GM21447 (cell line): ENCODE measurements around the gene MMP14.
A peak's percentile ranks its signal among the peaks of the same experiment; 100 is the strongest.

Experiments used
- ATAC-seq: cut with Tn5 transposase; IDR thresholded peaks from one replicate; pipeline ENCODE4 v1.9.1; 2021; ENCODE audit not compliant: unreplicated experiment

MMP14 gene

GRCh38 chr14:22884076-22884737 is 47.8 kb downstream of the MMP14 start:
- no peak for ATAC-seq

GRCh38 chr14:22884738-22885523 is 48.5 kb downstream of the MMP14 start:
- no peak for ATAC-seq

DNA sequence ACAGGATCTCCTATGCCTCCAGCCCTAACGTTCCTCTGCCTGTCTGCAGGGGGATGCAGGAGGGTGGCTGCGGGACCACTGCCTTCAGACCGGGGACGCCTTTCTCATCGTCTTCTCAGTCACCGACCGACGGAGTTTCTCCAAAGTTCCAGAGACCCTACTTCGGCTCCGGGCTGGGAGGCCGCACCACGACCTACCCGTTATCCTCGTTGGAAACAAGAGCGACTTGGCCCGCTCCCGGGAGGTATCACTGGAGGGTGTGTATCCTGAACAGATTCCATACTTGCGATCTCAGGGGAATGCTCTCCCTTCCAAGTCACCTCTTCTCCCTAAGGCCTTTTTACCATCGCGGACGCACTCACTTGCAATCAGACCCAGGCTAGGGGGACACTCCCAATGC is 49.6 kb downstream of the MMP14 start:
- no peak for ATAC-seq

DNA sequence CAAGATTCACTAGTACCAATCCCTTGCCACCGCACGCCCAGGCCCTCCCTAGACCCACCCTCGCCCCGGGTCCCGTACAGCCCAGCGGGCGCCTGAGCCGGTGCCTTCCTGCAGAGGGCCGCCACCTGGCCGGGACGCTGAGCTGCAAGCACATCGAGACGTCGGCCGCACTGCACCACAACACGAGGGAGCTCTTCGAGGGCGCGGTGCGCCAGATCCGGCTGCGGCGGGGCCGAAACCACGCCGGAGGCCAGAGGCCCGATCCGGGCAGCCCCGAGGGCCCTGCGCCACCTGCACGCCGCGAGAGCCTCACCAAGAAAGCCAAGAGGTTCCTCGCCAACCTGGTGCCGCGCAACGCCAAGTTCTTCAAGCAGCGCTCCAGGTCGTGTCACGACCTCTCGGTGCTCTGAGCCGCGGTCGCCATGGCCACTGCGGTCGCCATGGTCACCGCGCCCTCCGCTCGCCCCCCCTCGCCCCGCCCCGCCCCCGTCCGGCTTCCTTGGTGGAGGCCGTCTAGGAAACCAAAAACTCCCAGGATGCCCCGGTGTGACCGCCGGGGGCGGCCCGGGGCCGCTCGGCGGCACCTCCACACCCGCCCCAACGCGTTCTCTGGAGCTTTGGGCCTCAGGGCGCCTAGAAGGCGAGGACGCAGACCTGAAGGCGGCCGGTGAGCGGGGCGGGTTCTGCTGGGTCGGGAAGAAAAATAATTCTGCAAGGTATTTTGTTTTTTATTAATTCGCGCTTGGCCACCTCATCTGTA is 50.3 kb downstream of the MMP14 start:
- peak; percentile 41 for ATAC-seq

DNA sequence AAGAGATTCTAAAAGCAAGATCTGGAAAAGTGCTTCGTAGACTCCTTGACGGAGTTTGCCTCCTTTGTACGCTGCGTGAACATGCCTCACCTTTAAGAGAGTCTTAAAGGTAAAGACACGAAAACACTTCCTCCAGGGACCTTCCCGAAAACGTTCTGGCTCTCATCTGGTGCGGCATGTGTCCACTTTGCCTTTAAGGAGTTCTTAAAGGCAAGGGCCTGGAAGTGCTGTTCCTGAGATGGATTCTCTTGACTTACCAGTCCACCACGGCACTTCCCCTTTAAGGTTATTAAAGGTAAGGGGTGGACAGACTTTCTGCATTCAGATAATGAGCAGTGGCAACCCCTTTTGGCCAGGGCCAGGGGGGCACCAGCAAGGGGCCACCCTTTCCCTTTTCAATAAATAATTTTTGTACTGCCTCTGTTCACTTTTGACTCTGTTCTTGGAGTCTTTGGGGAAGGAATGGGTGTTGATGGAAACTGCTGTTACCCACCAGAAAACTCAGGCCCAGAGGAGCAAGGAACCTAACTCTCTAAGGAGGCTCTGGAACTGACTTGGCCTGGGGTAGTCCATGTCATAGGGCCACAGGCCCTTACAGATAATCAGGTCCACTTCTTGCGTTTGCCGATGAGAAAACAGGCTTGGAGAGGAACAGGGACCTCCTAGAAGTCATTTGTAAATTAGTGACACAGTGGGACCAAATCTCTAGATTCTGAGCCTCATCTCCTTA is 51.0 kb downstream of the MMP14 start:
- peak; percentile 51 for ATAC-seq

DNA sequence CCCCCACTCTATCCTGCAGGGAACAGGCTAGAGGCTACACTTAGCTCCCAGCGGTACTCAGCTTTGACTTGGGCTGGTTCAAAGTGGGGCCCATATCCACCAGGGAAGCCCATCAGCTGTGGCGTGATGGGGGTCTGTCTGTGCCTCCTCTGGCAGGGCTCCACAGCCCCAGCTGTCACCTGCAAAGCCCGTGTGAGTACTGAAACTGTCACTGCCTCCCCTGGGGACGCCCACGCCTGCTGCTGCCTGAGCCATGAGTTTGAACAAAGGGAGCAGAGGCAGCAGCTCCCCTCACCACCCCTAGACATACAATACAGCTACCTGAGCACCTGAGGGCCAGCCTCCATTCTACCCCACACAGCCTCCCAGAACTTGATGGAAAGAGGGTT is 51.6 kb downstream of the MMP14 start:
- ATAC-seq: peak; percentile 55

GRCh38 chr14:22888662-22889061 is 52.3 kb downstream of the MMP14 start:
- ATAC-seq: peak; percentile 25

GRCh38 chr14:22890416-22890815 is 54.0 kb downstream of the MMP14 start:
- ATAC-seq: no peak

DNA sequence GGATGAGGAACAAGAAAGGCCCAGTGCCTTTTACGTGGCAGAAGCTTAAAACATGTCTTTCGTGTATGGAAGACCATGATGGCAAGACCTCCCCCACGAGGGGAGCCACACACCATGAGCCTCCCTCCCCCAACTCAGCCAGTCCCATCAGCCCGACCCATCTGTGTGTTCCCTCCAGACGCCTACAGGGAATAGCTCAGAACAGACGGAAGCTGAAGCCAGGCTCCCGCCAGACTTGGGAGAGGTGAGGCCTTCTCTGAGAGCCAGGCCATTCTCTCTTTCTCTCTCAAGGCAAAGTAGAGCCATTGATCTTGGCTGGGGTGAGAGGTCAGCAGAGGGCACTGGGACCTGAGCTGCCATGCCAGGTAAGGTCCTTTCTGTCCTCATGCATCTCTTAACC is 56.1 kb downstream of the MMP14 start:
- no peak for ATAC-seq

DNA sequence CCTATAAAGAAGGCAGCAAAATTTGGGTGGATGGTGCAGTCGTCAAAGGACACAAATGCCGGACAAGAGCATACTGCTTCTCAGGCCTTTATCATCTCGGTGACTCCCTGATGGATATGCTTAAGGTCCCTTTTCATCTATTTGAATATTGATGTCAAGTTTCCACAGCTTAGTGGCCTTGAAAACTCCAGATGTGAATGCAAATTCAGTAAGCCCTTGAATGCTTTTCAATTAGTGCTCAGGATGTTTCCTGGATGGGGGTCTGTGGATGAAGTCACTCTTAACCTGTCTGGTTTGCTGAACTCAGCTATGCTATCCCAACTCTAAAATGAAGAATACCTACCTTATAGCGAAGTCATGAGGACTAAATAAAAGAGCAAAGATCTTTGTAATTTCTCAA is 57.3 kb downstream of the MMP14 start:
- ATAC-seq: no peak

DNA sequence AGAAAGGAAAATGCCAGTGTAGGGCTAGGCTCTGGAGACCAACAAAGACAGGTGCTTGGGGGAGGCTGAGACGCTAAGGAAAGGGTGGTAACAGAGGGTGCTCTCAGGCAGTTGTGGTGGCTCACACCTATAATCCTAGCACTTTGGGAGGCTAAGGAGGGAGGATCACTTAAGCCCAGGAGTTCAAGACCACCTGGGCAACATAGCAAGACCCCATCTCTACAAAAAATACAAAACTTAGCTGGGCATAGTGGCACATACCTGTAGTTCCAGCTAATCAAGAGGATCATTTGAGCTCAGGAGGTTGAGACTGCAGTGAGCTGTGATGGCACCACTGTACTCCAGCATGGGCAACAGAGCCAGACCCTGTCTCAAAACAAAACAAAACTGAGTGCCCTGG is 59.0 kb downstream of the MMP14 start:
- no peak for ATAC-seq

- no peak for ATAC-seq
These were observed 60.0 kb downstream of the MMP14 start for GRCh38 chr14:22896356-22896755.

GRCh38 chr14:22896760-22897159 is 60.4 kb downstream of the MMP14 start:
- no peak for ATAC-seq

DNA sequence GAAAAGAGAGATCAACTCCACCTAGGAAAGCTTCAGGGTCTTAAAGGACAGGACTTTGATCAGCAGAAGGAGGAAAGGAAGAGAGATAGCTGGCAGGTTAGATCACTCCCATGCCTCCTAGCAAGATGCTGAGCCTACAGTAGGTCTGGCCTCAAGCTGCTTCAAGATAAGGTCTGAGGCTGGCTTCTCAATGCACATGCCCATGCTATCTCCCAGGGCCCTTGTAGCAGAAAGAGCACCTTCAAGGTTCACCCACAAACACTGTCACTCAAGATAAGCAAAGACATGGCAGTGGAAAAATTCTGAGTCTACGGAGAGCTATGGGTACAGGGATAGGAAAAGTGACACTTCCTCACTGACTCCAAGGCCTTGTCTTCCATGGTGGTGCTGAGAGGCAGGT is 61.0 kb downstream of the MMP14 start:
- no peak for ATAC-seq
